AG04449 (cell line): ENCODE results near the gene DNAH5.

Experiments
- CTCF ChIA-PET: fragments of 350-600 bp; formaldehyde crosslinking; extraction: SDS; loops from one replicate; lab custom pipeline; 2021; ENCODE audit warnings: antibody characterized with exemption; lab: Yijun Ruan, JAX
- POLR2A ChIA-PET: fragments of 400-600, 350-600 bp; formaldehyde crosslinking; extraction: SDS; loops from one replicate; lab custom pipeline; 2020; ENCODE audit warnings: antibody characterized with exemption, inconsistent platforms; lab: Yijun Ruan, JAX
- DNase-seq: peaks from one replicate; pipeline ENCODE4 v3.0.0-alpha.2; 2010; ENCODE audit warnings: low read depth, low spot score
- H3K4me3 ChIP-seq: 2 replicates; pipeline ENCODE4 v1.5.1; 2011; ENCODE audit warnings: low read depth, mild to moderate bottlenecking, control low read depth, low read length
- TF ChIP-seq, protein P1 (sequence below): IDR thresholded peaks from one replicate; pipeline ENCODE4 v1.5.1; 2011; ENCODE audit warnings: mild to moderate bottlenecking, moderate library complexity, low read length, control low read depth, inconsistent platforms; ENCODE audit not compliant: insufficient read depth; ENCODE audit errors: missing control alignments

DNAH5 gene

DNA sequence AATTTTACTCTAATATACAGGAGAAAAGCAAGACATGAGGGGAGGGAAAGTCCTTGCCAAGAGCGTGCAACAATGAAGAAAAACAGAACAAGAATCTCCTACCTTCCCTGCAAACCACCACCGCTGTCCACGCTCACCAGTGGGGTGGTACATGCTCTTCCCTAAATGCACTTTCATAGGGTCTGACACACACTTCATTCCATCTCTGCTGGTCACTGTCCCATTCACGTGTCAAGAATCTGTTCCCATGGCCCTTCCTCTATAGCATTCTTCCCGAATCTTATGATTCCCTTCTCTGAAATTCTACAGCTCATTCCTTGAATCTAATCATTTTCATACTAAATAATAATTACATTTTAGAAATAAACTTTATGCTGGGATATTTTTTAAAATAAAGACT is 11.4 kb upstream of the DNAH5 start:
- H3K4me3 ChIP-seq, result no peak overlapping the region
- POLR2A ChIA-PET, result no interaction called here
- CTCF ChIA-PET, result interaction anchor here (1.8 kb wide), 1 partner anchor 693 kb away, joined by 5 read pairs; no protein-coding TSS in a partner anchor
- DNase-seq, result no peak
- TF ChIP-seq, protein P1, sequence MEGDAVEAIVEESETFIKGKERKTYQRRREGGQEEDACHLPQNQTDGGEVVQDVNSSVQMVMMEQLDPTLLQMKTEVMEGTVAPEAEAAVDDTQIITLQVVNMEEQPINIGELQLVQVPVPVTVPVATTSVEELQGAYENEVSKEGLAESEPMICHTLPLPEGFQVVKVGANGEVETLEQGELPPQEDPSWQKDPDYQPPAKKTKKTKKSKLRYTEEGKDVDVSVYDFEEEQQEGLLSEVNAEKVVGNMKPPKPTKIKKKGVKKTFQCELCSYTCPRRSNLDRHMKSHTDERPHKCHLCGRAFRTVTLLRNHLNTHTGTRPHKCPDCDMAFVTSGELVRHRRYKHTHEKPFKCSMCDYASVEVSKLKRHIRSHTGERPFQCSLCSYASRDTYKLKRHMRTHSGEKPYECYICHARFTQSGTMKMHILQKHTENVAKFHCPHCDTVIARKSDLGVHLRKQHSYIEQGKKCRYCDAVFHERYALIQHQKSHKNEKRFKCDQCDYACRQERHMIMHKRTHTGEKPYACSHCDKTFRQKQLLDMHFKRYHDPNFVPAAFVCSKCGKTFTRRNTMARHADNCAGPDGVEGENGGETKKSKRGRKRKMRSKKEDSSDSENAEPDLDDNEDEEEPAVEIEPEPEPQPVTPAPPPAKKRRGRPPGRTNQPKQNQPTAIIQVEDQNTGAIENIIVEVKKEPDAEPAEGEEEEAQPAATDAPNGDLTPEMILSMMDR, result no peak

DNA sequence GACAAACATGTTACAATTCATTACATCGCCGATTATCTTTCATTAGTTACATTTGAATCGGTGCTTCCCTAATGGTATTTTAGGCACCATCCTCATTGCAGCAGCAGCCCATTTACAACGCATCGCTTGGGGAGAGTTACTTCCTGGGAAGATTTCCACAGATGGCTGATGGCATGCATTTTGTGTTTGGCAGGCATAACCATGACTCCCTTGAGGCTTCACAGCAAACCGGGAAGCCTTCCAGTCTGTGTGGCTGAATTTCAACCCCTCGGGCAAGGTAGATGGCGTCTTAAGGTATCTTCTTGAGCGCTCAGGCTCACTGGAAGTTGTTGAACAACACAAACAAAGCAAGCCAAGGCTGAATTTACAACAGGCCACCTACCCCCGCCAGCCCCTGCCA is 1.6 kb upstream of the DNAH5 start:
- H3K4me3 ChIP-seq, result no peak overlapping the region
- DNase-seq, result no peak
- CTCF ChIA-PET, result no interaction called here
- POLR2A ChIA-PET, result no interaction called here
- TF ChIP-seq, protein P1, result no peak

- no peak overlapping the region for H3K4me3 ChIP-seq
- no peak for DNase-seq
- TF ChIP-seq, protein P1, result no peak
- POLR2A ChIA-PET, result no interaction called here
- CTCF ChIA-PET, result interaction anchor here (1.1 kb wide), 1 partner anchor 11 kb away, joined by 3 read pairs; no protein-coding TSS in a partner anchor
These were observed 783 bp upstream of the DNAH5 start for GRCh38 chr5:13945271-13945670.

DNA sequence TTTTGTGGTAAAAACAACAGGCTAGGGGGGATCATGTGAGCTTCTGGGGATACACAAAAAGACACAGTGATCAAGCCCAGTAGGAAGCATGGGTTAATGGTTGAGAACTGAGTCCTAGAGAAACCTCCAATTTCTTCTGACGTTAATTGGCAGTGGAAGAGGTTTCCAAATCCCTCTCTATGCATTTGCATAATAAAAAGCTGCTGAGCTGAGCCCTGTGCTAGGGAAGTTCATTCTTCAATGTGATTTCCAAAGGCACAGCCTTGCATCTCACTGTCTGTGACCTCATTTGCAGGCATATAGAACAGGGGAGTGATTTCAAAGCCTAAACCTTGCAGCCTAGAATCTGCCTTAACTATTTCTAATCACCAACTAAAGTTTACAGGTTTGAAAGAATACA is 812 bp downstream of the DNAH5 start:
- DNase-seq, result no peak
- ChIA-PET POLR2A (no interaction called here), CTCF (no interaction called here)
- TF ChIP-seq, protein P1, result no peak
- H3K4me3 ChIP-seq, result no peak overlapping the region

GRCh38 chr5:13941468-13941867 is 3.0 kb downstream of the DNAH5 start:
- ChIA-PET POLR2A (no interaction called here), CTCF (no interaction called here)
- TF ChIP-seq, protein P1, result no peak
- no peak overlapping the region for H3K4me3 ChIP-seq
- no peak for DNase-seq

DNA sequence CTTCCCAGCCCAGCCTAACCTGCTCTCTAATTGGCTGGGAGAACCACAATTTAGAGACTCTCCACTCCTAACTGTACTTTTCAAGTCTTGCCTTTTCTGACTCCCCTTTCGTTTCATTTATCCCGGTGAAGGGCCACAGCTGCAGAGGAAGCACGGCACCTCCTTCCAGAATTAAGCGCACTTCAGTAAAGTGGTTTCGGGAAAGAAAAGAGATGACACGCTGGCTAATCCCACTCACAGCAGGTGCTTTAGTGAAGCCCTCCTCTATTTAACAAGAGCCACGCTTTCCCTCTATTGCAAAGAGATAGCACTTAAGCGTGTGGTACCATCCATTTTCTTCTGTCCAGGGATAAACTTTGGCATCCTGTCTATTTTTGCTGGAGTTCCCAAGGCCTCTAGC is 4.8 kb downstream of the DNAH5 start:
- CTCF ChIA-PET, result no interaction called here
- POLR2A ChIA-PET, result no interaction called here
- no peak overlapping the region for H3K4me3 ChIP-seq
- TF ChIP-seq, protein P1, result no peak
- no peak for DNase-seq
